ENCODE results near the gene UBE2S. TPM values are rescaled to one million over a fixed set of nuclear protein-coding genes. Genes with fewer than 3 reads are reported as not detected.

The UBE2S gene
- total and polyA plus RNA-seq, 2 of the 8 experiments (the other 6 are each of a cell fraction or from before 2014, with no cell fraction given): 398 to 530 TPM

- ChIA-PET POLR2A (ENCODE audit: partially characterized antibody) (interaction anchor here (1.0 to 3.0 kb wide), 16 partner anchors 9 to 171 kb away, joined by 3 to 22 read pairs (median 4); partner anchors contain the start of genes ISOC2, SHISA7, UBE2S and ZNF784), CTCF (ENCODE audit: partially characterized antibody) (interaction anchor here (0.8 to 2.5 kb wide), 19 partner anchors 9 to 311 kb away, joined by 3 to 13 read pairs (median 4); partner anchors contain the start of genes DNAAF3, NAT14, SHISA7 and SSC5D)
- Histone ChIP-seq H2BK120ac (replicated peaks; ENCODE audit: low read depth, low read length) (no peak overlapping the region), H3K79me1 (ENCODE audit: low read depth, low read length) (peaks cover 4% of the 10 kb centered on the region; the same call in 1 of the 2 replicates), H4K91ac (replicated peaks; ENCODE audit: insufficient read length, low read length) (no peak overlapping the region), H4K20me1 (replicated peaks in 1 of 2; ENCODE audit: control insufficient read depth in 1 of 2, insufficient read depth in 2 of 2, low read length in 2 of 2) (peaks cover 2 to 11% of the 10 kb centered on the region in 2 experiments), H3K27ac (ENCODE audit: low read depth, low read length) (no peak overlapping the region), H3K23me2 (ENCODE audit: low read depth, low read length) (peaks cover 18% of the 10 kb centered on the region; the same call in 1 of the 2 replicates), H2BK15ac (ENCODE audit: low read length) (no peak overlapping the region), H3K14ac (ENCODE audit: insufficient read length) (no peak overlapping the region), H2AK5ac (ENCODE audit: low read depth, low read length) (no peak overlapping the region), H2AFZ (ENCODE audit: low read length) (no peak overlapping the region), H4K8ac (ENCODE audit: extremely low read depth, insufficient read depth, low read length) (peak overlapping the region; percentile 64; the same call in 1 of the 2 replicates), H2BK5ac (ENCODE audit: low read depth, low read length) (no peak overlapping the region), H3K4me1 (replicated peaks in 1 of 4; ENCODE audit: control insufficient read depth in 3 of 4, insufficient read depth in 4 of 4, low read length in 3 of 4) (peaks cover 0 to 5% (median 2%) of the 10 kb centered on the region in 4 experiments; a peak in 5 of 7 replicates), H2BK12ac (ENCODE audit: low read depth, low read length) (no peak overlapping the region), H3K36me3 (ENCODE audit: control insufficient read depth in 2 of 4, insufficient read depth in 4 of 4, low read length in 3 of 4) (peaks cover 0 to 5% (median 0%) of the 10 kb centered on the region in 4 experiments; a peak in 2 of 8 replicates), H3K18ac (ENCODE audit: extremely low read depth, low read length) (no peak overlapping the region), H3K23ac (ENCODE audit: insufficient read length) (no peak overlapping the region), H3K9me3 (ENCODE audit: insufficient read depth in 2 of 2, low read depth in 1 of 2, low read length in 1 of 2) (no peaks in the 10 kb centered on the region), H3K4ac (replicated peaks; ENCODE audit: insufficient read length, low read depth, low read length) (no peak overlapping the region), H4K5ac (ENCODE audit: insufficient read length, low read depth, low read length) (no peak overlapping the region), H3K9ac (replicated peaks in 1 of 4; ENCODE audit: extremely low read depth in 1 of 4, low read depth in 3 of 4, low read length in 3 of 4) (no peak overlapping the region), H2BK20ac (ENCODE audit: low read length) (no peak overlapping the region), H3K56ac (replicated peaks; ENCODE audit: insufficient read length, low read depth, low read length) (no peak overlapping the region), H3K4me2 (ENCODE audit: insufficient read depth in 1 of 2, low read depth in 2 of 2, low read length in 2 of 2) (peak overlapping the region; percentile 73 to 93), H3K4me3 (ENCODE audit: extremely low read depth in 1 of 4, insufficient read depth in 2 of 4, low read depth in 3 of 4, low read length in 4 of 4) (peak overlapping the region in 2 of 4 experiments; percentile 26 to 69; a peak in 3 of 8 replicates), H3K79me2 (ENCODE audit: control insufficient read depth in 1 of 2, insufficient read depth in 2 of 2, low read length in 2 of 2) (no peaks in the 10 kb centered on the region), H3K27me3 (replicated peaks in 1 of 4; ENCODE audit: control insufficient read depth in 3 of 4, extremely low read depth in 1 of 4, insufficient read depth in 3 of 4, low read length in 3 of 4) (peaks cover 25 to 45% (median 43%) of the 10 kb centered on the region in 4 experiments)
- FAIRE-seq (no peak), DNase-seq (ENCODE audit: low read depth in 1 of 2, low spot score in 2 of 2) (peak in 1 of 2 experiments; percentile 95)
- WGBS, 2 experiments (ENCODE audit: extremely low coverage in 1 of 2, insufficient coverage in 1 of 2, insufficient read length in 1 of 2, insufficient replicate concordance in 2 of 2, low coverage in 1 of 2, low lambda C conversion rate in 2 of 2, missing lambda C conversion rate in 1 of 2): 16% methylated on average over 9 of the region's 34 CpGs; no CpG with 5 or more reads in 1 of the 2 experiments
- TF ChIP-seq ZNF274 (IDR thresholded peaks at IDR 0.05; ENCODE audit: borderline replicate concordance, extremely low read depth, low read length) (no peak), CHD1 (IDR thresholded peaks at IDR 0.05; ENCODE audit: low read depth, low read length) (peak; percentile 84), RXRA (IDR thresholded peaks at IDR 0.05; ENCODE audit: insufficient read depth, low read depth, low read length) (no peak), SAP30 (IDR thresholded peaks at IDR 0.05; ENCODE audit: insufficient read depth, insufficient replicate concordance, low read length) (no peak), SP4 (IDR thresholded peaks at IDR 0.05; ENCODE audit: low read length) (peak; percentile 87), SUZ12 (IDR thresholded peaks at IDR 0.05; ENCODE audit: low read length) (no peak), E2F6 (IDR thresholded peaks at IDR 0.05) (0 out of 2 replicates have a peak, but pooled peaks have one; percentile 34), MAX (IDR thresholded peaks at IDR 0.05) (peak; percentile 53), TBP (IDR thresholded peaks at IDR 0.05; ENCODE audit: low read depth, low read length) (0 out of 2 replicates have a peak, but pooled peaks have one; percentile 6), EP300 (IDR thresholded peaks at IDR 0.05; ENCODE audit: borderline replicate concordance in 1 of 2, low read depth in 2 of 2, low read length in 2 of 2) (peak in 1 of 2 experiments; percentile 94; a peak in 2 of 3 replicates)
Measured at GRCh38 chr19:55452749-55453346, 45.3 kb upstream of the UBE2S start.

Data from H1 (cell line).